NT2/D1 (cell line): Measurements from ENCODE around the gene KAT5.
"Not testable (repeated sequence)": the region's sequence is repeated elsewhere in the genome, so short reads cannot be mapped to it uniquely, and the experiment has no call there.

Source experiments
- DNase-seq: peaks from one replicate; pipeline ENCODE4 v3.0.0-alpha.2; 2011; ENCODE audit warnings: low read depth, low spot score
- H3K27me3 ChIP-seq: 2 replicates; pipeline ENCODE4 v1.6.0; 2011; ENCODE audit warnings: mild to moderate bottlenecking; ENCODE audit not compliant: insufficient read length, insufficient read depth
- H3K36me3 ChIP-seq: 2 replicates; pipeline ENCODE4 v1.6.1; 2011; ENCODE audit warnings: mild to moderate bottlenecking, low read length, mixed read lengths; ENCODE audit not compliant: insufficient read depth, insufficient read length
- H3K4me1 ChIP-seq: 2 replicates; pipeline ENCODE4 v1.5.1; 2011; ENCODE audit not compliant: insufficient read depth, insufficient read length
- H3K4me3 ChIP-seq: 2 replicates; pipeline ENCODE4 v1.5.1; 2011; ENCODE audit warnings: low read depth; ENCODE audit not compliant: insufficient read length
- H3K9ac ChIP-seq: 2 replicates; pipeline ENCODE4 v1.6.0; 2011; ENCODE audit warnings: low read depth; ENCODE audit not compliant: insufficient read length
- H3K9me3 ChIP-seq: 2 replicates; pipeline ENCODE4 v1.5.1; 2011; ENCODE audit warnings: mild to moderate bottlenecking, low read length; ENCODE audit not compliant: insufficient read depth
- SUZ12 ChIP-seq: IDR thresholded peaks from 2 replicates; pipeline ENCODE4 v1.6.1; 2011; ENCODE audit not compliant: insufficient read length, insufficient read depth; ENCODE audit errors: extremely low read depth
- YY1 ChIP-seq: IDR thresholded peaks from 2 replicates; pipeline ENCODE4 v1.6.1; 2011; ENCODE audit not compliant: insufficient read length, insufficient read depth
- ZNF274 ChIP-seq: IDR thresholded peaks from 2 replicates; pipeline ENCODE4 v1.6.1; 2011; ENCODE audit warnings: mild to moderate bottlenecking, low read depth, low read length

KAT5 gene

GRCh38 chr11:65685981-65686380 is 26.1 kb upstream of the KAT5 start:
- Histone ChIP-seq H3K4me3 (no peak overlapping the region), H3K9ac (no peak overlapping the region), H3K27me3 (no peaks in the 10 kb centered on the region), H3K4me1 (no peaks in the 10 kb centered on the region), H3K9me3 (no peaks in the 10 kb centered on the region), H3K36me3 (no peaks in the 10 kb centered on the region)
- no peak for DNase-seq
- no peak for TF ChIP-seq SUZ12
- no peak for TF ChIP-seq ZNF274
- TF ChIP-seq YY1, result no peak

GRCh38 chr11:65691847-65692246 is 20.2 kb upstream of the KAT5 start:
- not testable (repeated sequence) for H3K9me3 ChIP-seq, H3K4me3 ChIP-seq, H3K27me3 ChIP-seq, H3K36me3 ChIP-seq, H3K4me1 ChIP-seq, DNase-seq, H3K9ac ChIP-seq

GRCh38 chr11:65692367-65692766 is 19.7 kb upstream of the KAT5 start:
- Histone ChIP-seq H3K4me3 (no peak overlapping the region), H3K27me3 (no peaks in the 10 kb centered on the region), H3K9me3 (no peaks in the 10 kb centered on the region), H3K36me3 (no peaks in the 10 kb centered on the region), H3K9ac (no peak overlapping the region), H3K4me1 (no peaks in the 10 kb centered on the region)
- DNase-seq, result no peak
- TF ChIP-seq YY1, result no peak
- no peak for TF ChIP-seq ZNF274
- no peak for TF ChIP-seq SUZ12

- H3K27me3 ChIP-seq, result no peaks in the 10 kb centered on the region
- H3K9me3 ChIP-seq, result peaks cover 7% of the 10 kb centered on the region
- H3K4me3 ChIP-seq, result no peak overlapping the region
- no peak for TF ChIP-seq YY1
- no peak for TF ChIP-seq ZNF274
- TF ChIP-seq SUZ12, result no peak
- no peak for DNase-seq
- no peaks in the 10 kb centered on the region for H3K36me3 ChIP-seq
- no peak overlapping the region for H3K9ac ChIP-seq
- H3K4me1 ChIP-seq, result no peaks in the 10 kb centered on the region
Observed at GRCh38 chr11:65695459-65696241, 16.4 kb upstream of the KAT5 start.

- Histone ChIP-seq H3K4me3 (no peak overlapping the region), H3K9me3 (peaks cover 8% of the 10 kb centered on the region), H3K36me3 (no peaks in the 10 kb centered on the region), H3K4me1 (no peaks in the 10 kb centered on the region), H3K27me3 (no peaks in the 10 kb centered on the region), H3K9ac (no peak overlapping the region)
- TF ChIP-seq YY1 (no peak), ZNF274 (no peak), SUZ12 (no peak)
- no peak for DNase-seq
Observed at GRCh38 chr11:65696802-65697552, 15.1 kb upstream of the KAT5 start.

GRCh38 chr11:65698205-65698604 is 13.8 kb upstream of the KAT5 start:
- peaks cover 8% of the 10 kb centered on the region for H3K9me3 ChIP-seq
- no peaks in the 10 kb centered on the region for H3K27me3 ChIP-seq
- H3K4me1 ChIP-seq, result no peaks in the 10 kb centered on the region
- TF ChIP-seq SUZ12, result no peak
- no peak for TF ChIP-seq ZNF274
- no peak overlapping the region for H3K9ac ChIP-seq
- H3K36me3 ChIP-seq, result no peaks in the 10 kb centered on the region
- no peak for DNase-seq
- H3K4me3 ChIP-seq, result no peak overlapping the region

- H3K27me3 ChIP-seq, result no peaks in the 10 kb centered on the region
- H3K9ac ChIP-seq, result no peak overlapping the region
- TF ChIP-seq YY1 (no peak), SUZ12 (no peak), ZNF274 (no peak)
- no peak overlapping the region for H3K4me3 ChIP-seq
- H3K4me1 ChIP-seq, result no peaks in the 10 kb centered on the region
- DNase-seq, result no peak
- H3K9me3 ChIP-seq, result peaks cover 8% of the 10 kb centered on the region
- no peaks in the 10 kb centered on the region for H3K36me3 ChIP-seq
Observed at GRCh38 chr11:65699306-65699705, 12.7 kb upstream of the KAT5 start.
